Thymus (tissue), 11 donors: ENCODE measurements around the gene RITA1. TPM values are rescaled to one million over a fixed set of nuclear protein-coding genes. Genes with fewer than 3 reads are reported as not detected.
A peak's percentile ranks its signal among the peaks of the same experiment; 100 is the strongest.

Source experiments
- DNase-seq, 9 donors: peaks; one replicate each; pipeline ENCODE4 v3.0.0-alpha.2; 2013; ENCODE audit warnings: low spot score in 9 of 9, low read depth in 6 of 9, missing footprints in 1 of 9
- H3K27ac ChIP-seq, 2 donors: one replicate each; pipeline ENCODE4 v1.5.1; 2013; ENCODE audit warnings: control low read depth in 1 of 2, low read depth in 1 of 2, low read length in 1 of 2, mild to moderate bottlenecking in 1 of 2, moderate library complexity in 1 of 2
- H3K27me3 ChIP-seq, 2 donors: one replicate each; pipeline ENCODE4 v1.5.1; 2013; ENCODE audit warnings: low read length in 1 of 2; ENCODE audit not compliant: control insufficient read depth in 2 of 2, insufficient read depth in 1 of 2
- H3K36me3 ChIP-seq, 2 donors: one replicate each; pipeline ENCODE4 v1.5.1; 2013; ENCODE audit warnings: low read length in 1 of 2, mild to moderate bottlenecking in 1 of 2, moderate library complexity in 1 of 2; ENCODE audit not compliant: control insufficient read depth in 2 of 2, insufficient read depth in 2 of 2
- H3K4me1 ChIP-seq, 2 donors: one replicate each; pipeline ENCODE4 v1.5.1; 2013; ENCODE audit warnings: low read length in 2 of 2; ENCODE audit not compliant: control insufficient read depth in 2 of 2, insufficient read depth in 2 of 2
- H3K4me3 ChIP-seq, 2 donors: one replicate each; pipeline ENCODE4 v1.5.1; 2013; ENCODE audit warnings: low read length in 2 of 2, control low read depth in 1 of 2, mild to moderate bottlenecking in 1 of 2
- H3K9me3 ChIP-seq, 2 donors: one replicate each; pipeline ENCODE4 v1.5.1; 2013; ENCODE audit warnings: low read length in 1 of 2, mild to moderate bottlenecking in 1 of 2; ENCODE audit not compliant: control insufficient read depth in 2 of 2, insufficient read depth in 1 of 2
- WGBS: extraction: QIAGEN DNeasy Blood & Tissue Kit; methylation state at CpG from one replicate; pipeline ENCODE4 v1.1.7; 2013; 5-methylcytosine and 5-hydroxymethylcytosine counted together
- polyA plus RNA-seq: library from polyadenylated mRNA; stranded (reverse); fragments of 200-250 nt; gene quantifications from one replicate; pipeline ENCODE4 v1.2.3, GENCODE V29; 2013
- total RNA-seq: library from RNA; stranded (reverse); fragments of 120-200 nt; gene quantifications from one replicate; pipeline ENCODE4 v1.2.4, GENCODE V29; 2013
- donor health status: healthy.

The RITA1 gene
- total and polyA plus RNA-seq, 2 donors, result 8.5 to 18.3 TPM

DNA sequence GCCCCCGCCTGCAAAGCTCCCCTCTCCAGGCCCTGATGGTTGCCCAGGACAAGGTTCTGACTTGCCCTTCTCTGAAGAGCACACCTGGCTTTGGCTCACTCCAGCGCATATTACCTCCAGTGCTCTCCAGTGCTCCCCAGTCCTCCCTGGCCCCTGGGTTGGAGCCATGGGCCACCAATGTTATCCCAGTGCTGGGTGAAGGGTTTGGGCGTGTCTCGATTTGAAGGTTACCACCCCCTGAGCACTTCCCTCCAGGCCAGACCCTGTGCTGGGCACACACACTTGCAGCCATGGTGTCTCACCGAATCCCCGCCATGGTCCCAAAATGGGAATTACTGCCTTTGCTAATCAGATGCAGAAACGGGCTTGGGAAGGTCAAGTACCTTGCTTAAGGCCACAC lies 11.1 kb downstream of the RITA1 start:
- Histone ChIP-seq H3K4me3 (no peak overlapping the region), H3K27me3 (no peaks in the 10 kb centered on the region), H3K9me3 (no peaks in the 10 kb centered on the region), H3K36me3 (peaks cover 9 to 13% of the 10 kb centered on the region in 2 donors), H3K4me1 (no peaks in the 10 kb centered on the region), H3K27ac (no peak overlapping the region)
- 92% methylated on average over 7 of the region's 7 CpGs for WGBS
- no peak for DNase-seq

DNA sequence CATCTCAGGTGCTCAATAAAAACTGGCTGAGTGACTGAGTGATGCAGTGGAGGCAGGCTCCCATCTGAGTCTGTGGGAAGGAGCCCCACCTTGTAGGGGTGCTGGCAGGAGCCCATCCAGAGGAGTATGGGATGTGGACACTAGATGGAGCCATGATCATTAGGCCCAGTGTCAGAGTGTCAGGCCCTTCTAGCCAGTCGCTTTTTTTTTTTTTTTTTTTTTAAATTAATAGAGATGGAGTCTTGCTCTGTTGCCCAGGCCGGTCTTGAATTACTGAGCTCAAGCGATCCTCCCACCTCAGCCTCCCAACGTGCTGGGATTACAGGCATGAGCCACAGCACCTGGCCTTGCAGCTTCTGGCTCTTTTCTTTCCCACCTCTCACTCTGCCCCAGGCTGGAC lies 11.5 kb downstream of the RITA1 start:
- WGBS, result 21% methylated on average over 4 of the region's 4 CpGs
- Histone ChIP-seq H3K9me3 (no peaks in the 10 kb centered on the region), H3K27ac (no peak overlapping the region), H3K4me1 (no peaks in the 10 kb centered on the region), H3K36me3 (peaks cover 5 to 8% of the 10 kb centered on the region in 2 donors), H3K27me3 (no peaks in the 10 kb centered on the region), H3K4me3 (no peak overlapping the region)
- DNase-seq, result peak in 5 of 9 donors; percentile 34 to 82 (median 49)

DNA sequence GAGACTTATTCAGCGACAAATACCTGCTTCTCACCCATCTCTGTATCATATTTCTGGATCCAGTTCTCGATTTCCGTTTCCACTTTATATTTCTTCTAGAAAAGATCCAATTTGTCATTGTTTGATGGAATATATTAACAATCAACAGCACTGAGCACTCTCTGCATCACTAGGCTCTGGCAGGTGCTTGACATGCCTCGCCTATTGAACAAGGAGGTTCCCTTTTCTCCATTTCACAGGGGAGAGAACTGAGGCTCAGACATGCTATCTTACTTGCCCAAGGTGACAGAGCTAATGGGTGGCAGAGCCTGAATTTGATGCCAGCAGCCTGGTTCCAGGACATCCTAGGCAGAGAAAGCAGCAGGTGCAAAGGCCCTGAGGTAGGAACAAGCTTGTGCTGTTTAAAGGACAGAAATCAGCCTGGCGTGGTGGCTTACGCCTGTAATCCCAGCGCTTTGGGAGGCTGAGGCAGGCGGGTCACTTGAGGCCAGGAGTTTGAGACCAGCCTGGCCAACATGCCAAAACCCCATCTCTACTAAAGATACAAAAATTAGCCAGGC lies 12.1 kb downstream of the RITA1 start:
- Histone ChIP-seq H3K27me3 (no peaks in the 10 kb centered on the region), H3K4me3 (no peak overlapping the region), H3K4me1 (no peaks in the 10 kb centered on the region), H3K27ac (no peak overlapping the region), H3K36me3 (peaks cover 0 to 2% of the 10 kb centered on the region in 2 donors), H3K9me3 (no peaks in the 10 kb centered on the region)
- no peak for DNase-seq
- 98% methylated on average over 8 of the region's 8 CpGs for WGBS

DNA sequence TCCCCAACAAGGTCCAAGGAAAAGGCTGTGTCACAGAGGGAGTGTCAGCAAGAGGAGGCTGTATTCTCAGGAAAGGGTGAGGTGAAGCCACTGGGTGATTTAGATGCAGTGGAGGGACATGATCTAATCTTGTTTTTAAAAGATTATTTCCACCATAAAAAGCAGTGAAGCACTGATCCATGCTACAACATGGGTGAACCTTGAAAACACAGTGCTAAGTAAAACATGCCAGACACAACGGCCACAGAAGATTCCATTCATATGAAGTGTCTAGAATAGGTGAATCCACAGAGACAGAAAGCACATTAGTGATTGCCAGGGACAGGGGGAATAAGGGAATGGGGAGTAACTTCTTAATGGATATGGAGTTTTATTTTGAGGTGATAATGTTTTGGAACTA lies 12.8 kb downstream of the RITA1 start:
- H3K4me3 ChIP-seq, result no peak overlapping the region
- H3K36me3 ChIP-seq, result no peaks in the 10 kb centered on the region
- no peaks in the 10 kb centered on the region for H3K4me1 ChIP-seq
- no peaks in the 10 kb centered on the region for H3K27me3 ChIP-seq
- H3K27ac ChIP-seq, result no peak overlapping the region
- WGBS, result 96% methylated on average over 1 of the region's 1 CpG
- H3K9me3 ChIP-seq, result no peaks in the 10 kb centered on the region
- no peak for DNase-seq

DNA sequence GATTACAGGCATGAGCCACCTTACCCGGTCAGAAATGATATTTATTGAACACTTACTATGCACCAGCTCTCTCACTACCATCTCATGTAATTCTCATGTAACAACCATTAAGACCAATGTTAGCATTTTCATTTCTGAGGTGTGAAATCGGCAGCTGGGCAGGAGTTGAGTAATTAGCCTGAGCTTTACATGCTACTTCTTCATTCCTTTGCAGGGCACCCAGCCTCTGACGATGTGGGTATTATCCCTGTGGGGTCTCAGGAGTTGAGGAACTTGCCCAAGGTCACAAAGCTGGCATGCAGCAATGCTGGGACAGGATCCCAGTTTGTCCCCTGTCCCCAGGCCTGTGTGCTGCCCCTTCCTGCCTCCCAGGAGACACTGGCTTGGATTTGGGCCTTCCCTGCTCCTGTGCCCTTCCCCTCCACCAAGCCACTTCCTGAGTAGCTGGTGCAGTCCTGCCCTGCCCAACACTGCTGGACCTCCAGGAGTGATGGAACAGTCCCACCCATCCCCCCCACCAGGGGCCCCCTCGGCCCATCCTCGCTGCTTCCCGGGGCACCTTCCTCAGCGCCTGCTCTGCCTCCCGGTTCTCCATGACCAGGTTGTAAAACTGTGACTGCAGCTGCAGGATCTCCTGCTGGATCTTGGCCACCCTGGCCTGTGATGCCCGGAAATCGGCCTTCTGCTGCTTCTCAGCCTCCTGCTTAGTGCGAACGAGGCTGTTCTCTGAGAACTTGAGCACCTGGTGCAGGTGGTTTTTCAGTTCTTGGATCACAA lies 14.7 kb downstream of the RITA1 start:
- H3K4me3 ChIP-seq, result no peak overlapping the region
- H3K9me3 ChIP-seq, result no peaks in the 10 kb centered on the region
- H3K27me3 ChIP-seq, result no peaks in the 10 kb centered on the region
- no peaks in the 10 kb centered on the region for H3K36me3 ChIP-seq
- WGBS, result 96% methylated on average over 12 of the region's 12 CpGs
- peaks cover 0 to 2% of the 10 kb centered on the region in 2 donors for H3K4me1 ChIP-seq
- H3K27ac ChIP-seq, result no peak overlapping the region
- DNase-seq, result no peak

DNA sequence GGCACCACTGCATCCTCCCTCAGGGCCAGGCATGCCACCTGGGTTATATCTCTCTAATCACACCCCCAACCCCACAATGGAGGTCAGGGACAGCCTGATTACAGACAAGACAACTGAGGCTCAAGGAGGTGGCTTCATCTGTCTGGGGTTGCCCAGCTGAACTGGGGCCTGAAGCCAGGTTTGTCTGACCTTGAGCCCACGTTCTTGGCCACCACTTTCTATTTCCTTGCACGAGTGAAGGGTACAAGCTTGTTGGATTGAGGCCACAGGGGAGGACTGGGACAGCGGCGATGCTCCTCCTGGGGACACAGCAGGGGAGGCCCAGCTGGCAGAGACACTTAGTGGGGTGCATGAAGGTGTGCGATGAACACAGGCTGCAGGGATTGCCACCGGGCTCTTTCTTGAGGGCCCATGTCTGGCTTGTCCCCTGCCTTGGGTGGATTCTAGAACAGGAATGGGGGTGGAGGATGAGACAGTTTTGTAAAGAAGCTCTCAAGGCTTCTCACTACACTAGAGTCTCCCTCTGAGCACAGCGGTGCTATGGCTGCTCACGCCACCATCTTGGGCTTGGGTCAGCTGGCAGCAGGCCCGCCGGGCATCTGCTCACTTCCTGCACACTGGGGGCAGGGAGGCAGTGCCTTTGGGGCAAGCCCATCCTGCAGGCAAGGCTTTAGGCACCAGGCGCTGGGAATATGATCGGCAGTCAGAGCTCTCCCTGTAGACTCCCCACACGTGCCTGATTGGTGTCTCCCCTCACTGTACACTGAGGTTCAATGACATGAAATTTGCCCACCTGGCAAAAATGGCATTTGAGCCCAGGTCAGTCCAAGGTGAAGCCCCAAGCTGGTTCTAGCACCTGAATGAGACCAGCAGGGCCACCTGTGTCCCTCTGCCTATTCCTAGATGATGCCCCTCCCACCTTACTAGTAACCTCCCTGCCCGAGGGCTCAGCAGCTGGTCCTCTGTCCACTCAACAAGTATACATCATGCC lies 16.0 kb downstream of the RITA1 start:
- no peak for DNase-seq
- no peak overlapping the region for H3K4me3 ChIP-seq
- 98% methylated on average over 14 of the region's 14 CpGs for WGBS
- no peaks in the 10 kb centered on the region for H3K9me3 ChIP-seq
- no peaks in the 10 kb centered on the region for H3K27me3 ChIP-seq
- H3K27ac ChIP-seq, result no peak overlapping the region
- no peaks in the 10 kb centered on the region for H3K36me3 ChIP-seq
- peaks cover 0 to 2% of the 10 kb centered on the region in 2 donors for H3K4me1 ChIP-seq

DNA sequence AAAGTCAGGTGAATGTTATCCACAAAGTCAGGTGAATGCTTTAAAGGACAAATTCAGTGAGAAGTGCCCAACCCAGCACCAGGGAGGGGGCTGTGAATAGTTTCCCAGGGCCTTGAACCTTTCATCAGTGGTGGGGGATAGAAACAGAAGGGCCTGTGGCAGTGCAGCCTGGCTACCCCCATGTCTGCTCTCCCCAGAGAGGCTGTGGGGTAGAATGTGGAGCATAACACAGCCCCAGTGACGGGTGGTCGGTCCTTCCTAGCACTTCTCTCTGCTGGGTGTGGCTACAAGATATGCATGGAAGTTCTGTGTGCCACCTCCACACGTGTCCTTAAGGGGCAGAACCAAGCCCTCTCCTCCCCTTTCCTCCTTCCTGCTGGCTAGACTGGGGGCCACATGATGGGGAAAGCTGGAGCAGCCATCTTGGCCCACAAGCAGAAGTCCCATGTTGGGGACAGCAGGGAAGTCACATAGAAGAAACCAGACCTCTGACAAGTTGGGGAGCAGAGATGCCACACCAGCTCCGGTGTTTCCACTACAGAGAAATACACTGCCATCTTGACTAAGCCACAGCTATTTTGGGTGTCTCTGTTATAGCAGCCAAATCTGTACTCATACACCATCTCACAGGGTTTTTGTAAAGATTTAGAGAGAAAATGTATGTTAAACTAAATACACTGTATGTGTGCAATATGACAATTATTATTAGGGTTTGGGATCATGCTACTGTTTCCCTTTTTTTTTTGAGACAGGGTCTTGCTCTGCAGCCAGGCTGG lies 17.0 kb downstream of the RITA1 start:
- Histone ChIP-seq H3K36me3 (no peaks in the 10 kb centered on the region), H3K27ac (no peak overlapping the region), H3K27me3 (no peaks in the 10 kb centered on the region), H3K9me3 (no peaks in the 10 kb centered on the region), H3K4me3 (no peak overlapping the region), H3K4me1 (peaks cover 0 to 3% of the 10 kb centered on the region in 2 donors)
- DNase-seq, result no peak
- 95% methylated on average over 4 of the region's 4 CpGs for WGBS

DNA sequence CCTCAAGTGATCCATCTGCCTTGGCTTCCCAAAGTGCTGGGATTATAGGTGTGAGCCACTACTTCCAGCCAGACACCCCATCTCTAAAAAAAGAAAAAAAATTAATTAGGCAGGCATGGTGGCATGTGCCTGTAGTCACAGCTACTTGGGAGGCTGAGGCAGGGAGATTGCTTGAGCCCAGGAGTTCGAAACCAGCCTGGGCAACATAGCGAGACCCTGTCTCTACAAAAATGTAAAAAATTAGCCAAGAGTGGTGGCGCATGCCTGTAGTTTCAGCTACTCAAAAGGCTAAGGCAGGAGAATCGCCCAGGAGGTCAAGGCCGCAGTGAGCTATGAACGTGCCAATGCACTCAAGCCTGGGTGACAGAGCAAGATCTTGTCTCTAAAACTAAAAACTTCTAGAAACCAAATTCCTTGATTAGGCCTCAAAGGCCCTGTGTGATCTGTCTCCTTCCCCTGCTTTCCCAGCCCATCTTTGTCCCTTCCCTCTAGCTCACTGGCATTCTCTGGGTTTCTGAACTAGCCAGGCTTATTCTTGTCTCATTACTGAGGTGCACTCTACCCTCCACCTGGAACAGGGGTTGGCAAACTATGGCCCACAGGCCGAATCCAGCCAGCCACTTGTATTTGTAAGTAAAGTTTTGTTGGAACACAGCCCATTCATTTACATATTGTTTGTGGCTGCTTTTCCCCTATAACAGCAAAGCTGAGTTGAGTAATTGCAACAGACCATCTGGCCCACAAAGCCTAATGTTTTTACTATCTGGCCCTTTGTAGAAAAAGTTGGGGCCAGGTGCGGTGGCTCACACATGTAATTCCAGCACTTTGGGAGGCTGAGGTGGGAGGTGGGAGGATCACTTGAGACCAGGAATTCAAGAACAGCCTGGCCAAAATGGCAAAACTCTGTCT lies 18.6 kb downstream of the RITA1 start:
- H3K36me3 ChIP-seq, result no peaks in the 10 kb centered on the region
- 97% methylated on average over 8 of the region's 8 CpGs for WGBS
- no peaks in the 10 kb centered on the region for H3K9me3 ChIP-seq
- no peak for DNase-seq
- no peak overlapping the region for H3K27ac ChIP-seq
- H3K4me1 ChIP-seq, result peaks cover 12 to 20% of the 10 kb centered on the region in 2 donors
- H3K27me3 ChIP-seq, result no peaks in the 10 kb centered on the region
- H3K4me3 ChIP-seq, result no peak overlapping the region
